ENCODE results near the gene SERPINA9. TPM values are rescaled to one million over a fixed set of nuclear protein-coding genes. Genes with fewer than 3 reads are reported as not detected.

Gene SERPINA9
- polyA plus RNA-seq, 2 of the 4 experiments (the other 2 are of a cell fraction), result not detected

GRCh38 chr14:94500264-94500663 is 24.3 kb upstream of the SERPINA9 start:
- CTCF ChIA-PET, result interaction anchor here (1.3 to 2.6 kb wide), 2 partner anchors 13 to 14 kb away, joined by 3 to 15 read pairs; no protein-coding TSS in a partner anchor
- Histone ChIP-seq H3K27ac (no peak overlapping the region), H3K4me2 (no peak overlapping the region), H3K4me1 (no peaks in the 10 kb centered on the region), H3K9me3 (no peaks in the 10 kb centered on the region; the same call in 2 of the 3 replicates), H3K4me3 (no peak overlapping the region)
- TF ChIP-seq MAX (IDR thresholded peaks at IDR 0.05) (no peak), HOXB13 (CRISPR knock-in tag; IDR thresholded peaks at IDR 0.05; ENCODE audit: low read depth) (no peak), RNF2 (IDR thresholded peaks at IDR 0.05; ENCODE audit: borderline replicate concordance, low read depth) (no peak), KDM5A (IDR thresholded peaks at IDR 0.05) (no peak), TP53 (CRISPR knock-in tag; IDR thresholded peaks at IDR 0.05) (no peak)
- ATAC-seq (no peak), FAIRE-seq (no peak), DNase-seq (ENCODE audit: low read depth in 1 of 2, low spot score in 1 of 2) (no peak)
- 12% methylated on average over 3 of the region's 3 CpGs for WGBS (ENCODE audit: missing lambda C conversion rate)
- POLR2A ChIA-PET, result no interaction called here

GRCh38 chr14:94499673-94500072 is 23.7 kb upstream of the SERPINA9 start:
- FAIRE-seq (no peak), DNase-seq (ENCODE audit: low read depth in 1 of 2, low spot score in 1 of 2) (no peak), ATAC-seq (no peak)
- Histone ChIP-seq H3K4me3 (no peak overlapping the region), H3K27ac (no peak overlapping the region), H3K4me1 (no peaks in the 10 kb centered on the region), H3K9me3 (no peaks in the 10 kb centered on the region; the same call in 2 of the 3 replicates), H3K4me2 (no peak overlapping the region)
- POLR2A ChIA-PET, result no interaction called here
- CTCF ChIA-PET, result interaction anchor here (2.6 kb wide), 1 partner anchor 14 kb away, joined by 15 read pairs; no protein-coding TSS in a partner anchor
- no peak for TF ChIP-seq RCOR1 (IDR thresholded peaks at IDR 0.05; ENCODE audit: low read depth, low read length)
- no peak for TF ChIP-seq NR3C1 (IDR thresholded peaks at IDR 0.05)
- no peak for TF ChIP-seq FOSL2 (IDR thresholded peaks at IDR 0.05)
- no peak for TF ChIP-seq FOSL2 (CRISPR knock-in tag; IDR thresholded peaks at IDR 0.05)
- 0% methylated on average over 2 of the region's 2 CpGs for WGBS (ENCODE audit: missing lambda C conversion rate)

GRCh38 chr14:94498215-94498614 is 22.2 kb upstream of the SERPINA9 start:
- no peaks in the 10 kb centered on the region for H3K4me1 ChIP-seq
- H3K4me2 ChIP-seq, result no peak overlapping the region
- TF ChIP-seq RARB (CRISPR knock-in tag; IDR thresholded peaks at IDR 0.05), result no peak
- TF ChIP-seq MAFK (IDR thresholded peaks at IDR 0.05; ENCODE audit: partially characterized antibody), result peak; percentile 11
- ChIA-PET POLR2A (no interaction called here), CTCF (interaction anchor here (2.6 kb wide), 1 partner anchor 12 kb away, joined by 15 read pairs; no protein-coding TSS in a partner anchor)
- no peak for DNase-seq (ENCODE audit: low read depth in 1 of 2, low spot score in 1 of 2)
- FAIRE-seq, result no peak
- no peak for ATAC-seq
- WGBS (ENCODE audit: missing lambda C conversion rate), result 4% methylated on average over 3 of the region's 3 CpGs
- no peak overlapping the region for H3K4me3 ChIP-seq
- no peak overlapping the region for H3K27ac ChIP-seq
- H3K9me3 ChIP-seq, result no peaks in the 10 kb centered on the region; the same call in 2 of the 3 replicates

- DNase-seq (ENCODE audit: low read depth in 1 of 2, low spot score in 1 of 2) (no peak), FAIRE-seq (no peak), ATAC-seq (no peak)
- H3K4me1 ChIP-seq, result no peaks in the 10 kb centered on the region
- no peak overlapping the region for H3K4me3 ChIP-seq
- H3K9me3 ChIP-seq, result no peaks in the 10 kb centered on the region
- CTCF ChIA-PET, result interaction anchor here (0.6 to 2.8 kb wide), 2 partner anchors 8 to 443 kb away, joined by 3 to 14 read pairs; no protein-coding TSS in a partner anchor
- whole genome bisulfite sequencing (ENCODE audit: missing lambda C conversion rate), result 3% methylated on average over 4 of the region's 4 CpGs
- no peak overlapping the region for H3K4me2 ChIP-seq
- TF ChIP-seq PHF8 (IDR thresholded peaks at IDR 0.05; ENCODE audit: borderline replicate concordance, low read depth), result no peak
- no peak overlapping the region for H3K27ac ChIP-seq
- POLR2A ChIA-PET, result no interaction called here
These were observed 18.1 kb upstream of the SERPINA9 start for GRCh38 chr14:94494085-94494484.

GRCh38 chr14:94491511-94491910 is 15.5 kb upstream of the SERPINA9 start:
- DNase-seq (ENCODE audit: low read depth in 1 of 2, low spot score in 1 of 2), result no peak
- Histone ChIP-seq H3K4me2 (no peak overlapping the region), H3K27ac (no peak overlapping the region), H3K4me1 (0 out of 3 replicates have a peak, but pooled peaks cover 2% of the 10 kb centered on the region), H3K4me3 (no peak overlapping the region), H3K9me3 (no peaks in the 10 kb centered on the region)
- FAIRE-seq, result no peak
- POLR2A ChIA-PET, result no interaction called here
- CTCF ChIA-PET, result interaction anchor here (0.9 to 1.6 kb wide), 3 partner anchors 57 to 189 kb away, joined by 3 to 6 read pairs (median 3); no protein-coding TSS in a partner anchor
- ATAC-seq, result no peak
- WGBS (ENCODE audit: missing lambda C conversion rate), result 28% methylated on average over 4 of the region's 4 CpGs
- TF ChIP-seq MAFK (IDR thresholded peaks at IDR 0.05; ENCODE audit: partially characterized antibody) (no peak), POLR2AphosphoS2 (conservative IDR thresholded peaks at IDR 0.05; ENCODE audit: low read length) (no peak), BCL3 (IDR thresholded peaks at IDR 0.05) (no peak), REST (IDR thresholded peaks at IDR 0.05) (no peak), NR3C1 (IDR thresholded peaks at IDR 0.05) (no peak), GATA3 (IDR thresholded peaks at IDR 0.05; ENCODE audit: borderline replicate concordance) (no peak), KDM5A (IDR thresholded peaks at IDR 0.05) (no peak), POLR2A (IDR thresholded peaks at IDR 0.05; ENCODE audit: low read length) (no peak), SMC3 (IDR thresholded peaks at IDR 0.05) (no peak), E2F6 (IDR thresholded peaks at IDR 0.05; ENCODE audit: borderline replicate concordance, low read depth) (no peak), PBX3 (IDR thresholded peaks at IDR 0.05) (no peak), FOXS1 (CRISPR knock-in tag; IDR thresholded peaks at IDR 0.05) (no peak), JUN (IDR thresholded peaks at IDR 0.05) (no peak)

Measured in A549 (cell line).